ENCODE results near the gene MRPL39. TPM values are rescaled to one million over a fixed set of nuclear protein-coding genes. Genes with fewer than 3 reads are reported as not detected.

The MRPL39 gene
- total and polyA plus RNA-seq, 9 of the 15 experiments (the other 6 are each of a cell fraction or from before 2014, with no cell fraction given), result 65.4 to 247 (median 105) TPM

DNA sequence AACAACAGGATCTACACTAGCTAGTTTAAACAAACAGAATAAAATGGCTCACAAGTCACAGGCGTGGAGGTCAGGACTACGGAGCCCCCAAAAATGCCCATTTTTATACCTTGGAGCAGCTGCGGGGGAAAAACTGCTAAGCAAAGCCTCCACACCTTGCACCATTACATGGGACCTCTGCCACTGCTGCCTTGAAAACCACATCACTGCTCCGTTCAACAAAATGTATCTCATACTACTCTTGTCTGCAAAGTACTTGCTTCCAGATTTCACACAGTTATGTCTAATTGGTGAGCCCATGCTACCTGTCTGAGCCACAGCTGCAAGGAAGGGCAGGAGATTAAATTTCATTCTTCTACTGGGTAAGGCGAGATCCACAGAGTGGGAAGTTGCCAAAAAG lies 24.4 kb downstream of the MRPL39 start (continued):
- TF ChIP-seq, protein P1, sequence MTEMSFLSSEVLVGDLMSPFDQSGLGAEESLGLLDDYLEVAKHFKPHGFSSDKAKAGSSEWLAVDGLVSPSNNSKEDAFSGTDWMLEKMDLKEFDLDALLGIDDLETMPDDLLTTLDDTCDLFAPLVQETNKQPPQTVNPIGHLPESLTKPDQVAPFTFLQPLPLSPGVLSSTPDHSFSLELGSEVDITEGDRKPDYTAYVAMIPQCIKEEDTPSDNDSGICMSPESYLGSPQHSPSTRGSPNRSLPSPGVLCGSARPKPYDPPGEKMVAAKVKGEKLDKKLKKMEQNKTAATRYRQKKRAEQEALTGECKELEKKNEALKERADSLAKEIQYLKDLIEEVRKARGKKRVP (CRISPR knock-in tag; IDR thresholded peaks at IDR 0.05), result no peak
- TF ChIP-seq NFE2 (IDR thresholded peaks at IDR 0.05; ENCODE audit: low read depth), result no peak

DNA sequence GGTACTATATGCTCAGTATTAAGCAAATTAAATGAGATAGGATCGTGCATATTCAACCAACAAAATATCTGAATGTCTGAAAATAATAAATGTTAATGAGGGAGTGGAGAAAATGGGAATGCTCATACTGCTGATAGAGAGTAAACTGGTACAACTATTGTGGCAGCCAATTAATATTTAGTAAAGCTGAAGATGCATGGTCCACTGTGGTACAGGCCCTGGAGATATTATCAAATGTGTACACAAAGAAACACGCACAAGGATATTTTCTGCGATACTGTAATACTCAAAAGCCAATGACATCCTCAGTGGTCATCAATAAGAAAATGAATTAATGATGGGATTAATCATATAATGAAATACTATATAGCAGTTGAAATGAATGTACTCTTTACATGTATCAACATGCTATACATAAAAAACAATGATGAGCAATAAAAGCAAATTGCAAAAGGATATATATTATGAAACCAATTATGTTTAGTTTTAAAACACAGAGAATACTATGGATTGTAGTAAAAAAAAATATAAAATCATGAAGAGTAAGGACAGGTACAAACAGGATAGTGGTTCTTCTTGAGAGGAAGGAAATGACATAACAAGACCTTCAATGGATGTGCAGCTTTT lies 25.0 kb downstream of the MRPL39 start:
- no peak overlapping the region for H3K4me3 ChIP-seq
- H3K9me1 ChIP-seq (ENCODE audit: control insufficient read depth, insufficient read depth, low read length), result no peaks in the 10 kb centered on the region
- in situ Hi-C loops (cut with MboI) (no loop called here), intact Hi-C loops (cut with micrococcal nuclease) (no loop called here)
- no peak overlapping the region for H3K9ac ChIP-seq (ENCODE audit: insufficient read depth in 1 of 2, low read depth in 2 of 2, low read length in 2 of 2)
- TF ChIP-seq, protein P2, sequence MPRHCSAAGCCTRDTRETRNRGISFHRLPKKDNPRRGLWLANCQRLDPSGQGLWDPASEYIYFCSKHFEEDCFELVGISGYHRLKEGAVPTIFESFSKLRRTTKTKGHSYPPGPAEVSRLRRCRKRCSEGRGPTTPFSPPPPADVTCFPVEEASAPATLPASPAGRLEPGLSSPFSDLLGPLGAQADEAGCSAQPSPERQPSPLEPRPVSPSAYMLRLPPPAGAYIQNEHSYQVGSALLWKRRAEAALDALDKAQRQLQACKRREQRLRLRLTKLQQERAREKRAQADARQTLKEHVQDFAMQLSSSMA (CRISPR knock-in tag; IDR thresholded peaks at IDR 0.05), result no peak
- no peak for TF ChIP-seq ZNF780A (CRISPR knock-in tag; IDR thresholded peaks at IDR 0.05)
- H3K4me2 ChIP-seq (ENCODE audit: insufficient read depth, low read length), result no peak overlapping the region
- no peaks in the 10 kb centered on the region for H4K20me1 ChIP-seq (replicated peaks; ENCODE audit: control insufficient read depth, insufficient read depth, low read length)
- CTCF ChIA-PET (ENCODE audit: low intra/inter-chr PET ratio), result no interaction called here
- H3K9me3 ChIP-seq (replicated peaks; ENCODE audit: control insufficient read depth, insufficient read depth, low read depth, low read length), result no peaks in the 10 kb centered on the region
- FAIRE-seq (no peak), DNase-seq (ENCODE audit: extremely low read depth in 1 of 4, low spot score in 3 of 4) (no peak), ATAC-seq (no peak)
- no peaks in the 10 kb centered on the region for H3K79me2 ChIP-seq (ENCODE audit: control insufficient read depth, insufficient read depth, low read length)
- no TSS peak for BruUV-seq (replicated peaks)
- no peak overlapping the region for H3K27ac ChIP-seq (ENCODE audit: extremely low read depth, low read depth, low read length)
- POLR2A ChIA-PET, result no interaction called here
- no peaks in the 10 kb centered on the region for H3K27me3 ChIP-seq (ENCODE audit: control insufficient read depth in 2 of 2, insufficient read depth in 2 of 2, low read length in 2 of 2)
- H3K36me3 ChIP-seq (ENCODE audit: control insufficient read depth, insufficient read depth, low read length), result peaks cover 18% of the 10 kb centered on the region; the same call in 2 of the 3 replicates
- no peaks in the 10 kb centered on the region; a peak in 1 of 5 replicates for H3K4me1 ChIP-seq (replicated peaks in 1 of 2; ENCODE audit: control insufficient read depth in 2 of 2, insufficient read depth in 2 of 2, low read length in 2 of 2)
- H2AFZ ChIP-seq (ENCODE audit: low read depth, low read length), result no peak overlapping the region
- 97% methylated on average over 3 of the region's 3 CpGs for WGBS (ENCODE audit: insufficient coverage, low coverage, missing lambda C conversion rate)
